GM21717 (cell line): ENCODE data around the gene ROPN1L.
A peak's percentile ranks its signal among the peaks of the same experiment; 100 is the strongest.
"Not testable (repeated sequence)": the region's sequence is repeated elsewhere in the genome, so short reads cannot be mapped to it uniquely, and the experiment has no call there.

Experiments
- ATAC-seq: cut with Tn5 transposase; IDR thresholded peaks from one replicate; pipeline ENCODE4 v1.9.1; 2021; ENCODE audit warnings: mild to moderate bottlenecking, moderate library complexity; ENCODE audit not compliant: unreplicated experiment

The ROPN1L gene

GRCh38 chr5:10475931-10476676 is 34.4 kb downstream of the ROPN1L start:
- ATAC-seq, result no peak

- ATAC-seq, result no peak
These were observed 35.2 kb downstream of the ROPN1L start for GRCh38 chr5:10476878-10477277.

DNA sequence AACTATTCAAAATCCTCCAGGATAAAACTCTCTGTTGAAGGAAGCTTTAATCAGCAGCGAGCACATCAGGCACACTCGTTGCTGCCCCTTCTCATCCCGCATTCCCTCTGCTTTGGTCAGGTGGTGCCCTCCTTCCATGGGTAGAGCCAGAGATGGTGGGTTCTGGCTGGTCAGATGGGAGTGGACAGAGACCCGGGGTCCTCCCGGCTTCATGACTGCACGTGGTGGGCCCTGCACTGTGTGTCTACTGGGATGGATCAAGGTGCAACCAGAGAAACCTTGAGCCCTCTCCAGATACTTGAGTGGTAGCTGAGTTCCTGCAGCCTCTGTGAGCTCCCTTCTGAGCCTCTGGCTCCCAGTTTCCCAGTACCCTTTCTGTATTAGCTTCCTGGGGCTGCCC is 36.3 kb downstream of the ROPN1L start:
- no peak for ATAC-seq

GRCh38 chr5:10478436-10478835 is 36.8 kb downstream of the ROPN1L start:
- ATAC-seq, result no peak

DNA sequence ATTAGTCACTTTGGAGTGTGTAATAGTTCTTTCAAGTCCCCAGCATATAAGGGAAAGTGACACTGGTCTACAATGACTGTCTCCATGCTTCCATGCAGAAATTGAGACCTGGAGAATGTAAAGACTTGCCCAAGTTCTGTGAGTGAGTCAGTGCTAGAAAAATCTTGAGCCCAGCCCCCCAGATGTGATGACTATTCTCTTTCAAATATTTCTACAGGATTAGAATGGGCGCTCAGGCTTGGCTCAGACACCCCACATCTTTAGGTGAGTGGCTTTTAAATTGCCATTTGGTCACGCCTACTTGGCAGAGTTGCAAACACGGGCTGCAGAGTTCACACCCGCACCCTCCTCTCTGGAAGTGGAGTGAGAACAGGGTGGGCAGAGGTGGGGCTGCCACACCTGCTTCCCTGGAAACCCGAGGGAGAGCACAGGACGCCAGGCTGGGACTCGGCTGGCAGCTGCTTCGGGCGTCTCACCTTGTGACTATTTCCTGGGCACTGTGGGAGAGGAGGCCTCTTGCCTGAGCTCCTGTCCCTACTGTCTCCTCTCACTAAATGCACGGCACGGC is 37.6 kb downstream of the ROPN1L start:
- no peak for ATAC-seq

GRCh38 chr5:10480237-10480985 is 38.7 kb downstream of the ROPN1L start:
- ATAC-seq, result no peak

- ATAC-seq, result no peak
These were observed 39.7 kb downstream of the ROPN1L start for GRCh38 chr5:10481241-10481935.

DNA sequence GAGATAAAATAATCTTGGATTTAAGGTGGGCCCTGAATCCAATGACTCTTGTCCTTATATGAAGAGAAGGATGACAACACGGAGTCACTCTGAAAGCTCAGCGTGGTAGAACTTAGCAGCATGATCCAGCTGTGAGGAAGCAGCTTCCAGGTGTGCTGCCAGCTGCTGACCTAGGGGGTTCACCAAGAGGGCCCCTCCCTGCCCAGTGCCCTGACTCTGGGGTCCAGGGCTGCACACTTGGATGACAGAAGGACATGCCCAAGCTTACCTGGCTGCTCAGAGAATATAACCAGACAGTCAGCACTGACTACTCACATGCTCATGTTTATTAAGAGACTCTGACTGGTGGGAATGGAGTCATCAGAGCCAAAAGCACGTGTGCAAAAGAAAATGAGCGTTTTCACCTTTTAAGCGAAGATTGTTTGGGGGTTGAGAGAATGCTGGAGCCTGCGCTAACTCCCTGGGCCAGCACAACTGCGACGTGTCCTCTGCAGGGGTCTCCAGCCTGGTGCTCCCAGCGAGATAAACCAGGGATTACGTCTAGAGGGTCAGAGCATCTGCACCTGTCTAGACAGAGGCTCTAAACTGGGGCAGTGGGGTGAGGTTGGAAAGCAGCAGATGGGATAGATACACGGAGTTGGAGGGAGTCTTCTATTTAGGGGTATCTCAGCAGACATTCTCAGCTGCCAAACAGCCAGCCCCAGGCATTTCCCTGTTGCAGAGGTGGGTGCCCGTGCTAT is 41.3 kb downstream of the ROPN1L start:
- ATAC-seq, result no peak

DNA sequence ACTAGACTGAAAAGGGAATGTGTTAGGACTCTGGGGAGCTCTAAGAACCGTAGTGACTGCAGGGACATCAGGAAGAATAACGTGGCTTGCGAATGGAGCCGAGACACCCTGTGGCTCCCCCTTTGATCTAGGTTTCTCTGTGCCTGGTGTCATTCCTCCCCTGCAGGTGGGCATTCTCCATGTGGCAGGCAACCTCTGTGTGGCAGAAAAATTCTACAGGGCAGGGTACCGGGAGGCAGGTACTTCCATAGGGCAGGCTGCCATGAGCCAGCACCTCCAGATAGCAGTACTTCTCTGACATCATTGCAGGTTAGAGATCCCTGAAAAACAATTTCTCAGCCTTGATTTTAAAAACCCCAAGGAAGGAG is 43.1 kb downstream of the ROPN1L start:
- ATAC-seq, result no peak

DNA sequence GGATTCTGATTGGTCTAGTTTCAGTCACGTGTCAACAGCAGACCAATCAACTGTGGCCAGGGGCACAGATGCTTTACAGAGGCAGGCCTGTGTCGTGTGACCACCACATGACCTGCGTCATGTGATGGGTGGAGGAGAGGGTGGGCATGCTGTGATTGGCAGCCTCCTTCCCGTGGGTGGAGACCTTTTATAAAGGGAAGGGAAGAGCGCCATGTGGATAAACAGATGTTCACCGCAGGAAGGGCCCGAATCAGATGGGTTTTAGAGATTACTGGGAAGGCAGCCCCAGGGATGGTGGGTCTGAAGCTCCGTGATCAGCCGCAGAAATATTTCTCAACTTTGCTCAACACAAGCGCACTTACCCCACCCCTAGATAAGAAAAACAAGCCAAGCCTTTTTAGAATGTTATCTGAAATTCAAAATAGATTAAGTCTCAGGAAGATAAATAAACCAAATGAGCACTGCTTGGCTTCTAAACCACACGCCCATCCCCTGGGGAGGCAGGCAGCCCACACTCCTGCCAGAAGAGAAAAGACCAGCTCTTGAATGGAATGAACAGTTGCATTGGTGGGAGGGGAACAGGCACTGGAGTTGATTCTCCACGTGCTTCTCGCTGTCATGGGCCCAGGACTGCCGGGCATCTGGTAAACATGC is 43.6 kb downstream of the ROPN1L start:
- no peak for ATAC-seq

DNA sequence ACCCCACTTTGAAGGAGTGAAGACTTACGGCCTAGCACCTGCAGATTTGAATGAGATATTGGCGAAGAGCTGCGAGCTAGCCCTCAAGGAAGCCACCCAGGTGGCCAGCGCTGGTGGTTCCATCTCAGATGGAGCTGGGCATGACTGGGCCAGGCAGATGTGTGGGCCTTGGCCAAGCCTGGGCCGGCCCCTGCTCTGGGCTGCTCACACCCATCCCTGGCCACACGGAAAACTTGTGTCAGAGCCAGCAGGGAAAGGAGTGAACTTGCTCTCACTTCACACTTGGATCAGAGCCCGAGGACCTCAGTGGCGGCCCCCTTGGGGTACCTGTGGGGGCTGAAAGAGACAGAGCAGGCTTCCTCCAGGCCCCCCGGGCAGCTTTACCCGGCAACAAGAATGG is 44.2 kb downstream of the ROPN1L start:
- no peak for ATAC-seq

DNA sequence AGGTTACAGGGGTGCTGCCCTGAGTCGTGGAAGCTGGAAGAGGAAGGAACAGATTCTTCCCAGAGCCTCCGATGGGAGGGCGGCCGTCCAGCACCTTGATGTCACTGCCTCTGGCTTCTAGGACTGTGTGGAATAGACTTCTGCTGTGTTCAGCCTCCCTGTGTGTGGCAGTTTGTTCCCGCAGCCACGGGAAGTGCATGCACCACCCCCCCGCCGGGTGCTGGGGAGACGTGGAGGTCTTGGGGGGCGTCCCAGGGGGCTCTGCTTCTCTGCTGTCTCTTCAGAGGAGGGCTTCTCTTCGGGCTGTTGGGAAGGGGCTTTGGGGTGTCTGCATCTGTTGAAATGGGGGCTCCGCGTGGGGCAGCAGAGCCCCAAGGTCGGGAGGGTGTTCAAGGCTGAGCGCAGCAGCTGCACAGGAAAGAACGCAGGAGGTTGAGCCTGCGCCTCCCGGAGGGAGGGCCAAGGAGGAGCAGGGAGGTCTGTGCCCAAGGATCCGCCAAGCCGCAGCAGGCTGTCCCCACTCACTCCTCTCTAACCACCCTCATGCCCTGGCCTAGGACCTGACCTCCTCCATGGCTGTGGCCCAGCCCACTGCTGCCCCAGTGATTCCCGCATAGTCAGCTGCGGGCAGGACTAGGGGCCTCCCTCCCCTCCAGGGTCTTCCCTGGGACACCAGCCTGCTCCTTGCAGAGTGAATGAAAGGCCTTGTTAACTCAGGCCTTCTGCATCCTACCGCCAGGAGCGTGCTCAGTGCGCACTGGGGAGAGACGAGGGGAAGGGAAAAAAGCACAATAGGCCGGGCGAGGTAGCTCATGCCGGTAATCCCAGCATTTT is 45.0 kb downstream of the ROPN1L start:
- no peak for ATAC-seq

DNA sequence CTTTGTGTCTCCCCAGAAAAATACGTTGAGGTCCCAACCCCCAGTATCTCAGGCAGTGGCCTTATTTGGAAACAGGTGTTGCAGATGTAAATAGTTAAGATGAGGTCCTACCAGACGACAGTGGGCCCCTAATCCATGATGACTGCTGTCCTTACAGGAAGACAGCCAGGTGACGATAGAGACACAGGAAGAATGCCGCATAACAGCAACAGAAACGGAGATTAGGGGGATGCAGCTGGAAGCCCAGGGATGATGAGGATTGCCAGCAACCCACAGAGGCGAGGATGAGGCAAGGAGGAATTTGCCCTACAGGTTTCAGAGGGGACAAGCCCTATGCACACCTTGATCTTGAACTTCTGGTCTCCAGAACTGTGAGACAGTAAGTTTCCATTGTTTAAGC is 46.5 kb downstream of the ROPN1L start:
- no peak for ATAC-seq

DNA sequence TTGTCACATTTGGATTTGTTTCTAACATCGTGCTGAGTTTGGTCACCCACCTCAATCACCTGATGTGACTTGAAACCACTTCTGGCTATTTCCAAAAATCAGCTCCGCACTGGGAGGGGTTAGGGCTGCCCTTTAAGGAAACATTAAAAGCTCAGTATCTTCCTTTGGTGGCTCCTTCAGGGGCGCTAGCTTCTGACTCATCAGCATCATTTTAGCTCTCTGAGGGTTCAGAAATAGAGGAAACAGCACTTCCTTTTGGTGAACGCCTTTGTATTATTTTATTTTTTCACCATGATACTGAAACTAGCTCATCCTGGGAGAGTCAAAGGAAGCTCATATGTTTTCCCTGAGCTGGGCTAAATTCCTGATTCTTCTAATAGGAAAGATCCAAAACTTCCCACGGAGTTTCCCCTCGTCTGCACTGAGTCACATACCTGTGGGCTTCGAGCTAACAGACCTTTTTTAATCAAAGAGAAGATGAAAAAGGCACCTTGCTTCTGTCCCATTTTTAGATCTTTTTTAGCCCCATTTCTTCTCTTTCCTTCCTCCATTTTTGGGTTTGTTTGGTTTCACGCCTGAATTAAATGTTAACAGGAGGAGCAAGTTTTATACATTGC is 48.2 kb downstream of the ROPN1L start:
- ATAC-seq, result peak; percentile 96

DNA sequence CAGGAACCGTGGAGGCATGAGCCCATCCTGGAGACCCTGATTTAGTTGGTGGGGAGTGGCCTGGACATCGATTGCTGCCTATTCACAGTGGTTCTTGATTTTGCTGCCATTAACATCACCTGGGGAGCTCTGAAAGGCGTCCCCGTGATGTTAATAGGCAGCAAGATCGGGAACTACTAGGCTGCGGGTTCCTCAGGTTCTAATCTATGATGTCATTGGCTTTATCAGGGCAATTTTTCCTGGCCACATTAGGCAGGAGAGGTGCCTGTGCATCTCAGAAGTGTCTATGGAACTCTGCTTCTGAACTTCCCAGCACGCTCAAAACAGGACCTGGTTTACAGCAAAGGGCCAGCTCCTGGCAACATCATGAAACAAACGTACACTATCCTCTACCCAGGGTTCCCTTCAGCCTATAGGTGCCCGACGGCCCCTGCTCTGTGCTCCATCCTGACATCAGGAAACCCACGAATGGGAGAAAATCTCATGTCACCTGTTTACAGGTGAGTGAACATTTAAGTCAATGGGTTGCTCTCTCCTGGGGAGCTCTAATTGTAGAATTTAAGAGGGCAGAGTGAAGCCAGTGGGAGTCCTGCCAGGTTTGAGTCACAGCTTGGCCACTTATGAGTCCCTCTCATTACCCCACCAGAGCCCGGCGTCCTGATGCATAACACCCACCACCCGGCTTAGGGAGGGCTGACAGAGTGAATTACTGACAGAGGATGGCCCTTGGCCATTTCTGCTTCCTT is 49.4 kb downstream of the ROPN1L start:
- no peak for ATAC-seq

- ATAC-seq, result no peak
These were observed 50.0 kb downstream of the ROPN1L start for GRCh38 chr5:10491673-10492026.

DNA sequence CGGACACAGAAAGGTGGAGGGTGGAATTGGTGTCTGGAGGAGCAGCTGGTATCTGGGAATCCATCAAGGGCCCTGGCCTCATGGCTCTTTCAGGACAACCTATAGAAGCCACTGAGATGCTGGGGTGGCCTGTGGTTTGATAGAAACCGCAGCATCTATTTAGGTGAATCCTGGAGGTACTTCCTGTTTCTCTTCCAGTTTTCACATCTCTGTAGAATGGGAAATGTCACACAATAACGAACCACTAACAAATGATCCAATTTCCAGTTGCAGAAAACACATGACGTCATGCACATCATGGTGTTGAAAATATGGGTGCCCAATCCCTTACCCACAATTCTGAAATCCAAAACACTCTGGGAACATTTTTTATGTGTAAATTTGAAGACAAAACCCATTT is 52.2 kb downstream of the ROPN1L start:
- no peak for ATAC-seq

GRCh38 chr5:10494497-10494896 is 52.8 kb downstream of the ROPN1L start:
- not testable (repeated sequence) for ATAC-seq
